Astrocyte of the hippocampus (primary cell): ENCODE measurements around the gene RAB29.

Experiments
- DNase-seq: peaks from one replicate; pipeline ENCODE4 v3.0.0; 2011; ENCODE audit warnings: low read depth, low spot score

The RAB29 gene

GRCh38 chr1:205766038-205766437, 9.2 kb downstream of the RAB29 start:
- no peak for DNase-seq

GRCh38 chr1:205764578-205764977, 10.7 kb downstream of the RAB29 start:
- DNase-seq: no peak

- no peak for DNase-seq
These were observed 11.3 kb downstream of the RAB29 start for GRCh38 chr1:205763980-205764379.

GRCh38 chr1:205760606-205761005, 14.7 kb downstream of the RAB29 start:
- no peak for DNase-seq

GRCh38 chr1:205756552-205756951, 18.7 kb downstream of the RAB29 start:
- DNase-seq: no peak

GRCh38 chr1:205754857-205755256, 20.4 kb downstream of the RAB29 start:
- DNase-seq: no peak

- peak; percentile 32 for DNase-seq
These were observed 24.1 kb downstream of the RAB29 start for GRCh38 chr1:205751036-205751651.

- DNase-seq: peak; percentile 99
These were observed 24.9 kb downstream of the RAB29 start, which contains the start of gene NUCKS1 for GRCh38 chr1:205750138-205751035. Gene NUCKS1 (minus strand): TSS chr1:205750182. CDS start chr1:205749973, 209 bp downstream.

GRCh38 chr1:205749234-205750137, 25.8 kb downstream of the RAB29 start:
- DNase-seq: peak; percentile 98

- DNase-seq: peak; percentile 54
These were observed 26.7 kb downstream of the RAB29 start for GRCh38 chr1:205748403-205749233.

GRCh38 chr1:205746757-205747412, 28.4 kb downstream of the RAB29 start:
- DNase-seq: peak; percentile 13

GRCh38 chr1:205744403-205744802, 30.9 kb downstream of the RAB29 start:
- no peak for DNase-seq

GRCh38 chr1:205743977-205744376, 31.3 kb downstream of the RAB29 start:
- DNase-seq: no peak

- no peak for DNase-seq
These were observed 33.6 kb downstream of the RAB29 start for GRCh38 chr1:205741681-205742080.

GRCh38 chr1:205739348-205740160, 35.7 kb downstream of the RAB29 start:
- peak; percentile 8 for DNase-seq

GRCh38 chr1:205735218-205735617, 40.1 kb downstream of the RAB29 start:
- DNase-seq: no peak

GRCh38 chr1:205733438-205734175, 41.7 kb downstream of the RAB29 start:
- DNase-seq: no peak

GRCh38 chr1:205729945-205730610, 45.2 kb downstream of the RAB29 start:
- DNase-seq: no peak
